Fibroblast of skin of abdomen (primary cell): ENCODE results near the gene ALB.
A peak's percentile ranks its signal among the peaks of the same experiment; 100 is the strongest.

ENCODE experiments used
- DNase-seq: peaks from one replicate; pipeline ENCODE4 v3.0.0-alpha.2; 2013

ALB gene

DNA sequence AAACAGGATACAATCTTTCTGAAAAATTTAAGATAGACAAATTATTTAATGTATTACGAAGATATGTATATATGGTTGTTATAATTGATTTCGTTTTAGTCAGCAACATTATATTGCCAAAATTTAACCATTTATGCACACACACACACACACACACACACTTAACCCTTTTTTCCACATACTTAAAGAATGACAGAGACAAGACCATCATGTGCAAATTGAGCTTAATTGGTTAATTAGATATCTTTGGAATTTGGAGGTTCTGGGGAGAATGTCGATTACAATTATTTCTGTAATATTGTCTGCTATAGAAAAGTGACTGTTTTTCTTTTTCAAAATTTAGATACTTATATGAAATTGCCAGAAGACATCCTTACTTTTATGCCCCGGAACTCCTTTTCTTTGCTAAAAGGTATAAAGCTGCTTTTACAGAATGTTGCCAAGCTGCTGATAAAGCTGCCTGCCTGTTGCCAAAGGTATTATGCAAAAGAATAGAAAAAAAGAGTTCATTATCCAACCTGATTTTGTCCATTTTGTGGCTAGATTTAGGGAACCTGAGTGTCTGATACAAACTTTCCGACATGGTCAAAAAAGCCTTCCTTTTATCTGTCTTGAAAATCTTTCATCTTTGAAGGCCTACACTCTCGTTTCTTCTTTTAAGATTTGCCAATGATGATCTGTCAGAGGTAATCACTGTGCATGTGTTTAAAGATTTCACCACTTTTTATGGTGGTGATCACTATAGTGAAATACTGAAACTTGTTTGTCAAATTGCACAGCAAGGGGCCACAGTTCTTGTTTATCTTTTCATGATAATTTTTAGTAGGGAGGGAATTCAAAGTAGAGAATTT, 5.2 kb downstream of the ALB start:
- DNase-seq = no peak

- DNase-seq = no peak
Observed at GRCh38 chr4:73409978-73410548, 6.0 kb downstream of the ALB start.

DNA sequence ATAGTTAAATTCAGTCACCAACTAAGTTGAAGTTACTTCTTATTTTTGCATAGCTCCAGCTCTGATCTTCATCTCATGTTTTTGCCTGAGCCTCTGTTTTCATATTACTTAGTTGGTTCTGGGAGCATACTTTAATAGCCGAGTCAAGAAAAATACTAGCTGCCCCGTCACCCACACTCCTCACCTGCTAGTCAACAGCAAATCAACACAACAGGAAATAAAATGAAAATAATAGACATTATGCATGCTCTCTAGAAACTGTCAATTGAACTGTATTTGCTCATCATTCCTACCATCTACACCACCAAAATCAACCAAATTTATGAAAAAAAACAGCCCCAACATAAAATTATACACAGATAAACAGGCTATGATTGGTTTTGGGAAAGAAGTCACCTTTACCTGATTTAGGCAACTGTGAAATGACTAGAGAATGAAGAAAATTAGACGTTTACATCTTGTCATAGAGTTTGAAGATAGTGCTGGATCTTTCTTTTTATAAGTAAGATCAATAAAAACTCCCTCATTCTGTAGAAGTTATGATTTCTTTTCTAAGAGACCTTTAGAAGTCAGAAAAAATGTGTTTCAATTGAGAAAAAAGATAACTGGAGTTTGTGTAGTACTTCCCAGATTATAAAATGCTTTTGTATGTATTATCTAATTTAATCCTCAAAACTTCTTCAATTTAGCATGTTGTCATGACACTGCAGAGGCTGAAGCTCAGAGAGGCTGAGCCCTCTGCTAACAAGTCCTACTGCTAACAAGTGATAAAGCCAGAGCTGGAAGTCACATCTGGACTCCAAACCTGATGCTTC, 7.0 kb downstream of the ALB start:
- no peak for DNase-seq

- DNase-seq = no peak
Observed at GRCh38 chr4:73411731-73412414, 7.8 kb downstream of the ALB start.

GRCh38 chr4:73413294-73413755, 9.2 kb downstream of the ALB start:
- DNase-seq = no peak

DNA sequence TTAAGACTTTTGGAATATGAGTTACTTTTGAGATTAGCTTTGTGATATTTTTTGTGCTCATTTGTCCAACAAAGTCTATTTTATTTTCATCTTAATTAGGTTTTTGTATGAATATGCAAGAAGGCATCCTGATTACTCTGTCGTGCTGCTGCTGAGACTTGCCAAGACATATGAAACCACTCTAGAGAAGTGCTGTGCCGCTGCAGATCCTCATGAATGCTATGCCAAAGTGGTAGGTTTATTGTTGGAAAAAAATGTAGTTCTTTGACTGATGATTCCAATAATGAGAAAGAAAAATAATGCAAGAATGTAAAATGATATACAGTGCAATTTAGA, 10.8 kb downstream of the ALB start:
- no peak for DNase-seq

DNA sequence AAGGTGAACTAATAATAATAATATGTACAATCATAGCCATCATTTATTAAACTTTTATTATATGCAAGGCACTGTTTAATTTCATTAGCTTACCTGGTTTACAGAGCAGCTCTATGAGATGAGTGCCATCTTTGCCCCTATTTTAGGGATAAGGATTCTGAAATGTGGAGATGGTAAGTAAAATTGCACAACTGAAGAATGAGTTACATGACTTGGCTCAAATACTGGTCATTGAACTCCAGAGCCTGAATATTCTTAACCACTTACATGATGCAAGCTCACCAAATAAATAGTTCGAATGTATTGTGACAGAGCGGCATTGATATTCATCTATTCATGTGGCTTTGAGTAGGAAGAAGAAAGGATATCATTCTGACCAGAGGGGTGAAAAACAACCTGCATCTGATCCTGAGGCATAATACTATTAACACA, 11.7 kb downstream of the ALB start:
- DNase-seq = no peak

DNA sequence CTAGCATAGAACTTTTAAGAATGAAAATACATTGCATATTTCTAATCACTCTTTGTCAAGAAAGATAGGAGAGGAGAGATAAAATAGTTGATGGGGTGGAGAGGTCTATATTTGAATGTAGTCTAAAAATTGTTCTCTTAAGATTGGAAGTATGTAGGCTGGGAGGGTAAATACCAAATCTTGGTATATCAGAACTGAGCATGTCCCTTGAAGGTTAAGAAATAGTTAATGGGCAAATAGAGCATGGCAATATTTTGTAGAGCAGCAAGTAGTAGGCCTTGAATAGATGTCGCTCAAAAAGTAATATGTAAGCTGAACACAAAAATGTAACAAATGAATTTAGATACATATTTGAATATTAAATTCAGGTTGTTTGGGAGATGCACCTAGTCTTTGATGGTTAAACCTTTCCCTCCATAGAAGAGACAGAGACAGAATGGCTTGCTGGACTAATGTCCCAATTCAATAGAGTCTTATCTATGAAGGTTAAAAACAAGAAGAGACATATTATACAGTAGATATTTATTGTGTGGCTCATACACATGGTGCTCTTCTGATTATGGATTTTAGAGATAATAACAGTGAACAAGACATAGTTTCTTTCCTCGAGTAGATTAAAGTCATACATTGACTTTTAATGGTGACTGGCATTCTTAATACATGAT, 12.5 kb downstream of the ALB start:
- no peak for DNase-seq

- DNase-seq = no peak
Observed at GRCh38 chr4:73417342-73417741, 13.3 kb downstream of the ALB start.

- peak; percentile 4 for DNase-seq
Observed at GRCh38 chr4:73417973-73418372, 13.9 kb downstream of the ALB start.

DNA sequence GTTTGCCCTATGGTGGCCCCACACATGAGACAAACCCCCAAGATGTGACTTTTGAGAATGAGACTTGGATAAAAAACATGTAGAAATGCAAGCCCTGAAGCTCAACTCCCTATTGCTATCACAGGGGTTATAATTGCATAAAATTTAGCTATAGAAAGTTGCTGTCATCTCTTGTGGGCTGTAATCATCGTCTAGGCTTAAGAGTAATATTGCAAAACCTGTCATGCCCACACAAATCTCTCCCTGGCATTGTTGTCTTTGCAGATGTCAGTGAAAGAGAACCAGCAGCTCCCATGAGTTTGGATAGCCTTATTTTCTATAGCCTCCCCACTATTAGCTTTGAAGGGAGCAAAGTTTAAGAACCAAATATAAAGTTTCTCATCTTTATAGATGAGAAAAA, 14.6 kb downstream of the ALB start:
- DNase-seq = no peak

- no peak for DNase-seq
Observed at GRCh38 chr4:73419106-73420038, 15.3 kb downstream of the ALB start.

GRCh38 chr4:73420615-73421014, 16.5 kb downstream of the ALB start:
- DNase-seq = no peak

GRCh38 chr4:73421708-73422457, 17.8 kb downstream of the ALB start:
- no peak for DNase-seq

- DNase-seq = no peak
Observed at GRCh38 chr4:73422458-73422752, 18.3 kb downstream of the ALB start.

- no peak for DNase-seq
Observed at GRCh38 chr4:73423184-73423583, 19.1 kb downstream of the ALB start.

GRCh38 chr4:73426666-73427065, 22.6 kb downstream of the ALB start:
- DNase-seq = no peak

DNA sequence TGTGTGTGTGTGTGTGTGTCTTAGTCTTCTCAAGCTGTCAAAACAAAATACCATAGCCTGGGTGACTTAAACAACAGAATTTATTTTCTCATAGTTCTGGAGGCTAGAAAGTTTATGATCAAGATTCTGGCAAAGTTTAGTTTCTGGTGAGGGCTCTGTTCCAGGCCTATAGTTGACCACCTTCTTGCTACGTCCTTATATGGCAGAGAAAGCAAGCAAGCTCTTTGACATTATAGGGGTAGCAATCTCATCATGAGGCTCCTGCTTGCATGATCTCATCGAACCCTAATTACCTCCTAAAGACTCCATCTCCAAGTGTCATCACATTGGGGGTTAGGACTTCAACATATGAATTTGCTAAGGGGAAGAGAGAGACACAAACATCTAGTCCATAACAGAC, 25.0 kb downstream of the ALB start:
- DNase-seq = no peak

DNA sequence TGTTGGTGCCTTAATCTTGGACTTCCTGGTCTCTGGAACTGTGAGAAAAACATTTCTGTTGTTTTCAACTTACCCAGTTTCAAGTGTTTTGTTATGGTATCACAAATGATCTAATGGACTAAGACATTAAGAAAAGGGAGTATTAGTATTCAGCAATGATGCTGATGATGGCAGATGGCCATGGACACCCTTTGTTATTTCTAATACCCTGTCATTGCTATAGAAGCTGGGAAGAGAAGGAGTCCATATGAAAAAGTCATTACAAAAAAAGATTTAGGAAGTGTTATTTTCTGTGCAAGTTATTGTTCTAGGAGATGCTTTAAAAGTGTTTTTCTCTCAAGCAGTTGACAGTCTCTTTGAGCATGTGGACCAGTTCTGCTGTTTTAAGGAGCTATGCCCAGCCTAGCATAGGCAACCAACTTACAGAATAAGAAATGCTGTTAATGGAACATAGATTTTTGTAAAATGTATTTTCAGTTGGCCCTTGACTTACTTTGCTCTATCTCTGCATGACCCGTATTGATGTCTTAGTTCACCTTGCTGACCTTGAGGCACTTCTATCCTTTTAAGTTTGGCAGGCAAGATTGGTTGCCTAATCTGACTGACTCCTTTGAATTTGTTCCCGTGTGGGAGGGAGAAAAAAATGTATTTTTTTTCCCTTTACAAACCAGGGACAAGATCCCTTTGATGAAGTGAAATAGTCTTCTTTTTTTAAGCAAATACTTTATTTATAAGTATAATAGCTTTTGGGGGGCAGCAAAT, 25.9 kb downstream of the ALB start:
- DNase-seq = no peak

DNA sequence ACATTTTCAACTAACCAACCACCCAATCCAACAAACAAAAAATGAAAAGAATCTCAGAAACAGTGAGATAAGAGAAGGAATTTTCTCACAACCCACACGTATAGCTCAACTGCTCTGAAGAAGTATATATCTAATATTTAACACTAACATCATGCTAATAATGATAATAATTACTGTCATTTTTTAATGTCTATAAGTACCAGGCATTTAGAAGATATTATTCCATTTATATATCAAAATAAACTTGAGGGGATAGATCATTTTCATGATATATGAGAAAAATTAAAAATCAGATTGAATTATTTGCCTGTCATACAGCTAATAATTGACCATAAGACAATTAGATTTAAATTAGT, 27.7 kb downstream of the ALB start:
- no peak for DNase-seq
